ENCODE data around the gene PHF10. TPM values are rescaled to one million over a fixed set of nuclear protein-coding genes. Genes with fewer than 3 reads are reported as not detected.

The PHF10 gene
- total and polyA plus RNA-seq, 2 donors (not counting 3 experiments of a cell fraction or from before 2014, with no cell fraction given): 19.1 to 62.4 TPM

DNA sequence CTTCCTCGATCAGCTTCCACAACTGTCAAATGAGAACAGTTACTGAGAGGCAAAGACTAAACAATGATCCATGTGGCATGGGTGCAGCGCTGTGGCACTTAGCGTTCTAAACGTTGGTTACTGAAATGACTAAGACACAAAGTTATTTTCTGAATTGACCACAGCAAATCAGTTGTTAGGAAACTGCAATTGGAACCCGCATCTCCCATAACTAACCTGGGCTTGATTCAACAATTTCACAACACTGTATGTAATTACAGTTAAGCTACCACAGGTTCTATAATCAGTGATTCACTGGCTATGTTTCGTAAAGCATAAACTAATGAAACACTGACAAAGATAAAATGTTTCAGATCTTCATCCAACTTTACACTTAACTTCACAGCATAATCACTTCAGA is 35.0 kb downstream of the PHF10 start:
- Histone ChIP-seq H3K9me3 (replicated peaks; ENCODE audit: control insufficient read depth, insufficient read depth, low read length) (no peaks in the 10 kb centered on the region), H3K9ac (replicated peaks; ENCODE audit: extremely low read depth, insufficient read depth, low read length) (no peak overlapping the region), H4K20me1 (replicated peaks; ENCODE audit: control insufficient read depth, extremely low read depth, insufficient read depth, low read length) (no peaks in the 10 kb centered on the region), H3K4me3 (replicated peaks in 1 of 3; ENCODE audit: insufficient read depth in 1 of 3, low read depth in 1 of 3, low read length in 3 of 3) (no peak overlapping the region), H3K79me2 (ENCODE audit: control insufficient read depth, insufficient read depth, low read length) (peaks cover 6% of the 10 kb centered on the region), H3K9me1 (replicated peaks; ENCODE audit: control insufficient read depth, extremely low read depth, insufficient read depth, low read length) (no peaks in the 10 kb centered on the region), H3K4me2 (ENCODE audit: insufficient read depth, low read length) (no peak overlapping the region), H2AFZ (ENCODE audit: low read depth, low read length) (no peak overlapping the region), H3K27ac (ENCODE audit: insufficient read depth, low read depth, low read length) (no peak overlapping the region), H3K36me3 (ENCODE audit: control insufficient read depth in 2 of 2, extremely low read depth in 1 of 2, insufficient read depth in 2 of 2, low read length in 2 of 2) (peaks cover 0 to 2% of the 10 kb centered on the region in 2 experiments), H3K4me1 (ENCODE audit: control insufficient read depth, extremely low read depth, insufficient read depth, low read length) (no peaks in the 10 kb centered on the region), H3K27me3 (ENCODE audit: control insufficient read depth in 2 of 2, insufficient read depth in 2 of 2, low read length in 2 of 2) (no peaks in the 10 kb centered on the region)
- FAIRE-seq (no peak), DNase-seq (ENCODE audit: low read depth, low spot score) (no peak)
- intact Hi-C loops (cut with micrococcal nuclease): no loop called here
- no peak for TF ChIP-seq EZH2 (IDR thresholded peaks at IDR 0.05; ENCODE audit: borderline replicate concordance, low read depth, low read length, severe bottlenecking)
- CTCF ChIA-PET: no interaction called here
- dilution Hi-C loops (cut with MboI; ENCODE audit: extremely low pct_ligation_motif_present, low sequenced_read_pairs): no loop called here
- BruUV-seq (replicated peaks): no TSS peak
- POLR2A ChIA-PET: no interaction called here

DNA sequence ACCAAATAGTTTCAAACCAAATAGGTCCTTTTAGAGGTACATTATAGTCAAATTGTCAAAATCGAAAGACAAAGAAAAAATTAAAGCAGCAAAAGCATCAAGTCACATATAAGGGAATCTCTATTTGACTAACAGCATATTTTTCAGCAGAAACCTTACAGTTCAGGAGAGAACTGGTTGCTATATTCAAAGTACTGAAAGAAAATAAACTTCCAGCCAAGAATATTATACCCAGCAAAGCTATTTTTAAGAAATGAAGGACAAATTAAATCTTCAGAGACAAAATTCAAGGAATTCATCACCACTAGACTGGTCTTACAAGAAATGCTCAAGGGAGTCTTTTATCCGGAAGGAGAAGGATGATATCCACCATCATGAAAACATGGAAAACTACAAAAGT is 38.4 kb downstream of the PHF10 start:
- no TSS peak for BruUV-seq (replicated peaks)
- Histone ChIP-seq H3K9me3 (replicated peaks; ENCODE audit: control insufficient read depth, insufficient read depth, low read length) (no peaks in the 10 kb centered on the region), H3K79me2 (ENCODE audit: control insufficient read depth, insufficient read depth, low read length) (peaks cover 6% of the 10 kb centered on the region), H3K4me1 (ENCODE audit: control insufficient read depth, extremely low read depth, insufficient read depth, low read length) (no peaks in the 10 kb centered on the region), H4K20me1 (replicated peaks; ENCODE audit: control insufficient read depth, extremely low read depth, insufficient read depth, low read length) (no peaks in the 10 kb centered on the region), H3K9ac (replicated peaks; ENCODE audit: extremely low read depth, insufficient read depth, low read length) (no peak overlapping the region), H3K4me3 (replicated peaks in 1 of 3; ENCODE audit: insufficient read depth in 1 of 3, low read depth in 1 of 3, low read length in 3 of 3) (no peak overlapping the region), H2AFZ (ENCODE audit: low read depth, low read length) (no peak overlapping the region), H3K9me1 (replicated peaks; ENCODE audit: control insufficient read depth, extremely low read depth, insufficient read depth, low read length) (no peaks in the 10 kb centered on the region), H3K4me2 (ENCODE audit: insufficient read depth, low read length) (no peak overlapping the region), H3K27ac (ENCODE audit: insufficient read depth, low read depth, low read length) (no peak overlapping the region), H3K36me3 (ENCODE audit: control insufficient read depth in 2 of 2, extremely low read depth in 1 of 2, insufficient read depth in 2 of 2, low read length in 2 of 2) (peaks cover 2 to 7% of the 10 kb centered on the region in 2 experiments), H3K27me3 (ENCODE audit: control insufficient read depth in 2 of 2, insufficient read depth in 2 of 2, low read length in 2 of 2) (no peaks in the 10 kb centered on the region)
- FAIRE-seq (no peak), DNase-seq (ENCODE audit: low read depth, low spot score) (no peak)
- intact Hi-C loops (cut with micrococcal nuclease): no loop called here
- no peak for TF ChIP-seq EZH2 (IDR thresholded peaks at IDR 0.05; ENCODE audit: borderline replicate concordance, low read depth, low read length, severe bottlenecking)
- CTCF ChIA-PET: no interaction called here
- POLR2A ChIA-PET: no interaction called here
- dilution Hi-C loops (cut with MboI; ENCODE audit: extremely low pct_ligation_motif_present, low sequenced_read_pairs): no loop called here
